Calu3 (cell line): Measurements from ENCODE around the gene ABCA12. TPM values are rescaled to one million over a fixed set of nuclear protein-coding genes. Genes with fewer than 3 reads are reported as not detected.

Experiments
- BruUV-seq: library from RNA; stranded (reverse); fragments of 400-500 nt; replicated peaks from 2 replicates; lab custom pipeline; 2021; lab: Mats Ljungman, UMichigan
- CTCF ChIA-PET: fragments of 300-600 bp; sonication (Branson Sonifier 250); formaldehyde crosslinking; loops from one replicate; lab custom pipeline; 2022; ENCODE audit warnings: antibody characterized with exemption; lab: Charles Lee
- DNase-seq: peaks from one replicate; pipeline ENCODE4 v3.0.0; 2022
- H3K27ac Mint-ChIP-seq: one replicate; pipeline ENCODE4 v1.8.0; 2022; ENCODE audit warnings: mixed read lengths; ENCODE audit not compliant: unreplicated experiment
- H3K27me3 Mint-ChIP-seq: one replicate; pipeline ENCODE4 v1.8.0; 2022; ENCODE audit warnings: mixed read lengths; ENCODE audit not compliant: unreplicated experiment
- H3K36me3 Mint-ChIP-seq: one replicate; pipeline ENCODE4 v1.8.0; 2022; ENCODE audit warnings: mild to moderate bottlenecking, moderate library complexity, mixed read lengths; ENCODE audit not compliant: insufficient read depth, unreplicated experiment
- H3K4me1 Mint-ChIP-seq: one replicate; pipeline ENCODE4 v1.8.0; 2022; ENCODE audit warnings: mild to moderate bottlenecking, low read depth, mixed read lengths; ENCODE audit not compliant: unreplicated experiment
- H3K4me3 Mint-ChIP-seq: one replicate; pipeline ENCODE4 v1.8.0; 2022; ENCODE audit warnings: mild to moderate bottlenecking, low read depth, moderate library complexity, mixed read lengths; ENCODE audit not compliant: unreplicated experiment
- H3K9me3 Mint-ChIP-seq: one replicate; pipeline ENCODE4 v1.8.0; 2022; ENCODE audit warnings: low read depth, mixed read lengths; ENCODE audit not compliant: unreplicated experiment
- CTCF ChIP-seq: fragments of 200-600 bp; IDR thresholded peaks from one replicate; pipeline ENCODE4 v1.8.0; 2022; ENCODE audit warnings: antibody characterized with exemption; ENCODE audit not compliant: unreplicated experiment
- intact Hi-C: fragments of 100-400 bp; cut with micrococcal nuclease; formaldehyde crosslinking; loops from one replicate; pipeline ENCODE4 v1.10.0; 2022; ENCODE audit not compliant: unreplicated experiment
- total RNA-seq: library from RNA; stranded (reverse); gene quantifications from 2 replicates; pipeline ENCODE4 v1.2.3, GENCODE V29; 2022

ABCA12 gene
- total RNA-seq, 1 experiment from 2014 or later, result 4.8 TPM

GRCh38 chr2:215052404-215052803 is 86.0 kb downstream of the ABCA12 start:
- Mint-ChIP-seq H3K9me3 (no peaks in the 10 kb centered on the region), H3K36me3 (no peaks in the 10 kb centered on the region), H3K27me3 (no peaks in the 10 kb centered on the region), H3K27ac (no peak overlapping the region), H3K4me3 (no peak overlapping the region), H3K4me1 (no peaks in the 10 kb centered on the region)
- intact Hi-C loops, result no loop called here
- BruUV-seq, result no TSS peak
- no peak for DNase-seq
- no peak for TF ChIP-seq CTCF
- CTCF ChIA-PET, result no interaction called here

- Mint-ChIP-seq H3K27ac (no peak overlapping the region), H3K4me1 (no peaks in the 10 kb centered on the region), H3K9me3 (no peaks in the 10 kb centered on the region), H3K4me3 (no peak overlapping the region), H3K36me3 (no peaks in the 10 kb centered on the region), H3K27me3 (no peaks in the 10 kb centered on the region)
- CTCF ChIA-PET, result no interaction called here
- intact Hi-C loops, result no loop called here
- no peak for DNase-seq
- BruUV-seq, result no TSS peak
- TF ChIP-seq CTCF, result no peak
These were observed 89.1 kb downstream of the ABCA12 start for GRCh38 chr2:215049341-215049740.

GRCh38 chr2:215038421-215038820 is 100.0 kb downstream of the ABCA12 start:
- intact Hi-C loops, result no loop called here
- Mint-ChIP-seq H3K4me3 (no peak overlapping the region), H3K27ac (no peak overlapping the region), H3K36me3 (no peaks in the 10 kb centered on the region), H3K4me1 (no peaks in the 10 kb centered on the region), H3K27me3 (no peaks in the 10 kb centered on the region), H3K9me3 (no peaks in the 10 kb centered on the region)
- CTCF ChIA-PET, result no interaction called here
- DNase-seq, result no peak
- TF ChIP-seq CTCF, result no peak
- no TSS peak for BruUV-seq

- Mint-ChIP-seq H3K4me1 (no peaks in the 10 kb centered on the region), H3K36me3 (no peaks in the 10 kb centered on the region), H3K9me3 (no peaks in the 10 kb centered on the region), H3K27ac (no peak overlapping the region), H3K4me3 (no peak overlapping the region), H3K27me3 (no peaks in the 10 kb centered on the region)
- no peak for TF ChIP-seq CTCF
- DNase-seq, result no peak
- CTCF ChIA-PET, result no interaction called here
- BruUV-seq, result no TSS peak
- intact Hi-C loops, result no loop called here
These were observed 102.1 kb downstream of the ABCA12 start for GRCh38 chr2:215036314-215036713.

- intact Hi-C loops, result no loop called here
- no peaks in the 10 kb centered on the region for H3K36me3 Mint-ChIP-seq
- H3K4me3 Mint-ChIP-seq, result no peak overlapping the region
- DNase-seq, result no peak
- no peak for TF ChIP-seq CTCF
- BruUV-seq, result no TSS peak
- no peak overlapping the region for H3K27ac Mint-ChIP-seq
- H3K27me3 Mint-ChIP-seq, result no peaks in the 10 kb centered on the region
- CTCF ChIA-PET, result no interaction called here
- no peaks in the 10 kb centered on the region for H3K9me3 Mint-ChIP-seq
- no peaks in the 10 kb centered on the region for H3K4me1 Mint-ChIP-seq
These were observed 104.3 kb downstream of the ABCA12 start for GRCh38 chr2:215034154-215034553.
